HG03025 (cell line): ENCODE results near the gene C10orf67.
A peak's percentile ranks its signal among the peaks of the same experiment; 100 is the strongest.
"Not testable (repeated sequence)": the region's sequence is repeated elsewhere in the genome, so short reads cannot be mapped to it uniquely, and the experiment has no call there.

ENCODE experiments used
- ATAC-seq: cut with Tn5 transposase; IDR thresholded peaks from one replicate; pipeline ENCODE4 v1.9.1; 2021; ENCODE audit warnings: mild to moderate bottlenecking, moderate library complexity; ENCODE audit not compliant: unreplicated experiment, low FRiP score

The C10orf67 gene

GRCh38 chr10:23344241-23344841, at the start of gene C10orf67:
TSS of gene C10orf67 (minus strand) at chr10:23344797. CDS start at chr10:23344774, 23 bp downstream.
- ATAC-seq, result no peak

GRCh38 chr10:23391821-23392220, 47.2 kb upstream of the C10orf67 start:
- no peak for ATAC-seq

GRCh38 chr10:23390809-23391208, 46.2 kb upstream of the C10orf67 start:
- no peak for ATAC-seq

GRCh38 chr10:23390408-23390807, 45.8 kb upstream of the C10orf67 start:
- ATAC-seq, result not testable (repeated sequence)

GRCh38 chr10:23387516-23387915, 42.9 kb upstream of the C10orf67 start:
- not testable (repeated sequence) for ATAC-seq

GRCh38 chr10:23386052-23386451, 41.5 kb upstream of the C10orf67 start:
- ATAC-seq, result no peak

- ATAC-seq, result no peak
Observed at GRCh38 chr10:23384364-23384763, 39.8 kb upstream of the C10orf67 start.

- no peak for ATAC-seq
Observed at GRCh38 chr10:23383637-23384036, 39.0 kb upstream of the C10orf67 start.

GRCh38 chr10:23381298-23382040, 36.9 kb upstream of the C10orf67 start:
- ATAC-seq, result no peak

- ATAC-seq, result no peak
Observed at GRCh38 chr10:23379686-23380085, 35.1 kb upstream of the C10orf67 start.

GRCh38 chr10:23376229-23376655, 31.6 kb upstream of the C10orf67 start:
- no peak for ATAC-seq

GRCh38 chr10:23375366-23375765, 30.8 kb upstream of the C10orf67 start:
- no peak for ATAC-seq

GRCh38 chr10:23373156-23373555, 28.6 kb upstream of the C10orf67 start:
- ATAC-seq, result no peak

- no peak for ATAC-seq
Observed at GRCh38 chr10:23371073-23371472, 26.5 kb upstream of the C10orf67 start.

- no peak for ATAC-seq
Observed at GRCh38 chr10:23370106-23370505, 25.5 kb upstream of the C10orf67 start.

GRCh38 chr10:23368816-23369640, 24.4 kb upstream of the C10orf67 start:
- peak; percentile 65 for ATAC-seq

- no peak for ATAC-seq
Observed at GRCh38 chr10:23367896-23368595, 23.4 kb upstream of the C10orf67 start.

- ATAC-seq, result peak; percentile 42
Observed at GRCh38 chr10:23365417-23366030, 20.9 kb upstream of the C10orf67 start.

GRCh38 chr10:23364378-23364777, 19.8 kb upstream of the C10orf67 start:
- ATAC-seq, result no peak

GRCh38 chr10:23363793-23364135, 19.2 kb upstream of the C10orf67 start:
- no peak for ATAC-seq
